PC-9 (cell line): ENCODE results near the gene HSPA1L.

Source experiments
- EZH2 ChIP-seq: fragments of 200-600 bp; sonication (generic); IDR thresholded peaks from 2 replicates; pipeline ENCODE4 v1.8.0; 2017; ENCODE audit warnings: antibody characterized with exemption, low read depth
- TF ChIP-seq, protein P1 (sequence below): fragments of 200-600 bp; sonication (generic); conservative IDR thresholded peaks from 2 replicates; pipeline ENCODE4 v1.6.1; 2017; ENCODE audit warnings: mixed run types, antibody characterized with exemption, mild to moderate bottlenecking, moderate library complexity

DNA sequence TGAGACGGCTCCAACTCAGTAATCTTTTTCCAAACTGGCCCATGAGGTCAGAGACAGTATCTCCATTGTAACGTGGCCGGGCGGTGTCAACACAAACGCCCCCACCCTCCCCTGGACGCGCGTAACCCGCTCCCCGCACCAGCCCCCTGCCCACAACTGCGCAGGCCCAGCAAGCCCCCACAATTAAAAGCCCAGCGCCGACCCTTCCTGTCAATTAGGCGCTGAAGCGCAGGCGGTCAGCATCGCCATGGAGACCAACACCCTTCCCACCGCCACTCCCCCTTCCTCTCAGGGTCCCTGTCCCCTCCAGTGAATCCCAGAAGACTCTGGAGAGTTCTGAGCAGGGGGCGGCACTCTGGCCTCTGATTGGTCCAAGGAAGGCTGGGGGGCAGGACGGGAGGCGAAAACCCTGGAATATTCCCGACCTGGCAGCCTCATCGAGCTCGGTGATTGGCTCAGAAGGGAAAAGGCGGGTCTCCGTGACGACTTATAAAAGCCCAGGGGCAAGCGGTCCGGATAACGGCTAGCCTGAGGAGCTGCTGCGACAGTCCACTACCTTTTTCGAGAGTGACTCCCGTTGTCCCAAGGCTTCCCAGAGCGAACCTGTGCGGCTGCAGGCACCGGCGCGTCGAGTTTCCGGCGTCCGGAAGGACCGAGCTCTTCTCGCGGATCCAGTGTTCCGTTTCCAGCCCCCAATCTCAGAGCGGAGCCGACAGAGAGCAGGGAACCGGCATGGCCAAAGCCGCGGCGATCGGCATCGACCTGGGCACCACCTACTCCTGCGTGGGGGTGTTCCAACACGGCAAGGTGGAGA lies at the start of gene HSPA1L, which contains the start of gene HSPA1A:
- TF ChIP-seq, protein P1, sequence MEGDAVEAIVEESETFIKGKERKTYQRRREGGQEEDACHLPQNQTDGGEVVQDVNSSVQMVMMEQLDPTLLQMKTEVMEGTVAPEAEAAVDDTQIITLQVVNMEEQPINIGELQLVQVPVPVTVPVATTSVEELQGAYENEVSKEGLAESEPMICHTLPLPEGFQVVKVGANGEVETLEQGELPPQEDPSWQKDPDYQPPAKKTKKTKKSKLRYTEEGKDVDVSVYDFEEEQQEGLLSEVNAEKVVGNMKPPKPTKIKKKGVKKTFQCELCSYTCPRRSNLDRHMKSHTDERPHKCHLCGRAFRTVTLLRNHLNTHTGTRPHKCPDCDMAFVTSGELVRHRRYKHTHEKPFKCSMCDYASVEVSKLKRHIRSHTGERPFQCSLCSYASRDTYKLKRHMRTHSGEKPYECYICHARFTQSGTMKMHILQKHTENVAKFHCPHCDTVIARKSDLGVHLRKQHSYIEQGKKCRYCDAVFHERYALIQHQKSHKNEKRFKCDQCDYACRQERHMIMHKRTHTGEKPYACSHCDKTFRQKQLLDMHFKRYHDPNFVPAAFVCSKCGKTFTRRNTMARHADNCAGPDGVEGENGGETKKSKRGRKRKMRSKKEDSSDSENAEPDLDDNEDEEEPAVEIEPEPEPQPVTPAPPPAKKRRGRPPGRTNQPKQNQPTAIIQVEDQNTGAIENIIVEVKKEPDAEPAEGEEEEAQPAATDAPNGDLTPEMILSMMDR = no peak
- TF ChIP-seq EZH2 = no peak
